Sigmoid colon (tissue), 4 donors: Measurements from ENCODE around the gene CD28.

Experiments used
- CTCF ChIP-seq, 4 experiments: fragments of 450-650 bp in 3 of 4; fragments of 200-600 bp in 1 of 4; IDR thresholded peaks; one replicate each; pipeline ENCODE4 v1.5.1; 2016 to 2019; ENCODE audit warnings: antibody characterized with exemption in 4 of 4, mild to moderate bottlenecking in 3 of 4, moderate library complexity in 2 of 4
- EP300 ChIP-seq, 4 donors: sonication (generic); formaldehyde crosslinking; IDR thresholded peaks; one replicate each; pipeline ENCODE4 v1.6.1; 2017; ENCODE audit warnings: antibody characterized with exemption in 4 of 4
- POLR2AphosphoS5 ChIP-seq, 4 donors: sonication (generic); formaldehyde crosslinking; IDR thresholded peaks; one replicate each; pipeline ENCODE4 v1.6.1; 2017; ENCODE audit warnings: antibody characterized with exemption in 4 of 4

GRCh38 chr2:203705178-203705577, 1.3 kb upstream of the CD28 start:
- TF ChIP-seq POLR2AphosphoS5 (IDR thresholded peaks at IDR 0.05): no peak
- no peak for TF ChIP-seq EP300 (IDR thresholded peaks at IDR 0.05)
- TF ChIP-seq CTCF (IDR thresholded peaks at IDR 0.05): no peak
